Measurements from ENCODE around the gene RBM19. TPM values are rescaled to one million over a fixed set of nuclear protein-coding genes. Genes with fewer than 3 reads are reported as not detected.

RBM19 gene
- total RNA-seq, 2 donors from 2014 or later = 15.3 to 15.6 TPM

DNA sequence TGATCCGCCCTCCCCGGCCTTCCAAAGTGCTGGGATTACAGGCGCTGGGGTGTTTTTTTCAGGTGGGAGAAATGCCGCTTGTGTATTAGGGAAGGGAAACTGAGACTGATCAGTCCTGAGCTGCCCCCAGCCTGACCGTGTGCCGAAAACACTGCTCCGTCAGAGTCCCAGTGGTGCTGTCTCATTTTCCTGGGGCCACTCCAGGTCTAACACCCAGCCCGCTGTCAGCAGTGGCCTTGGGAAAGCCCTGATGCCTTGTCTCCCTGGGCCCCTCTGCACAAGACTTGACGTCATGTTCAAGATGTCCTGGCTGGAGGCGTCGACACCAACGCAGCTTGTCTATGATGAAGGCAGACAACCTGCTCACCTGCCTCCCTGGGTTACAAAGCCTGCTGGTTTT, 165.9 kb downstream of the RBM19 start:
- H3K9me3 ChIP-seq = no peaks in the 10 kb centered on the region
- H3K36me3 ChIP-seq = no peaks in the 10 kb centered on the region
- no peak for DNase-seq (ENCODE audit: low spot score)
- no peaks in the 10 kb centered on the region for H3K27me3 ChIP-seq
- TF ChIP-seq CTCF (IDR thresholded peaks at IDR 0.05) = no peak
- no peaks in the 10 kb centered on the region for H3K4me1 ChIP-seq
- no peak overlapping the region for H3K4me3 ChIP-seq
- no peak overlapping the region for H3K27ac ChIP-seq

GRCh38 chr12:113798552-113798951, 167.6 kb downstream of the RBM19 start:
- Histone ChIP-seq H3K4me3 (no peak overlapping the region), H3K27me3 (no peaks in the 10 kb centered on the region), H3K9me3 (no peaks in the 10 kb centered on the region), H3K4me1 (no peaks in the 10 kb centered on the region), H3K27ac (no peak overlapping the region), H3K36me3 (no peaks in the 10 kb centered on the region)
- TF ChIP-seq CTCF (IDR thresholded peaks at IDR 0.05) = no peak
- no peak for DNase-seq (ENCODE audit: low spot score)

GRCh38 chr12:113797535-113797868, 168.6 kb downstream of the RBM19 start:
- Histone ChIP-seq H3K4me1 (no peaks in the 10 kb centered on the region), H3K27ac (no peak overlapping the region), H3K4me3 (no peak overlapping the region), H3K27me3 (no peaks in the 10 kb centered on the region), H3K36me3 (no peaks in the 10 kb centered on the region), H3K9me3 (no peaks in the 10 kb centered on the region)
- no peak for TF ChIP-seq CTCF (IDR thresholded peaks at IDR 0.05)
- DNase-seq (ENCODE audit: low spot score) = no peak

DNA sequence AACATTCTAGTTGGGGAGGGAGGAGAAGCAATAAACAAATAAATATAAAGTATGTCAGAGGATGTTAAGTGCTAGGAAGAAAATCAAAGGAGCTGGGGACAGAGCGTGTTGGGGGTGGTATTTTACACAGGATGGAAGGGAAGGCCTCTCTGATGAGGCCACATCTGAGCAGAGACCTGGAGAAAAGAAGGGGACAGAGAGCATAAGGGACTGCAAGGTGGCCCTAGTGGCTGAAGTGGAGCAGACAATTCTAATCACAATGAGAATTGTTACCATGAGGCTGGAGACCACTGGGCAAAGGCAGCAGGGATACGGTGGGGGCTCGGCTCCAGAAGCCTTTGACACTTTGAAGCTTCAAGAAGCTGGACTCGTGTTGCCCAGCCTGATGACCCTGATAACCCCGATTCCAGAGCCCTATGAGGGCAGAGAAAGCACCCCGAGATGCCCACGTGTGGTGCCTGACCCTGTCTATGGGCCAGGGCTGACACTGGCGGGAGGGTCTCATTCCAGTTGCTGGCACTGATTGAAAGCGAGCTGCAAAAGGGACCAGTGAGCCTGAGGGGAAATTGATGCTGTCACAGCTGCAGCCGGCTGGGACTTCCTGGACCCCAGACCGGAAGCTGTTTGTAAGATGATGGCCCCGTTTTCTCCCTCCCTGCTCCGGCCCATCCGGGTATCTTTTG, 169.1 kb downstream of the RBM19 start:
- no peaks in the 10 kb centered on the region for H3K9me3 ChIP-seq
- H3K4me1 ChIP-seq = no peaks in the 10 kb centered on the region
- H3K27me3 ChIP-seq = no peaks in the 10 kb centered on the region
- H3K4me3 ChIP-seq = no peak overlapping the region
- no peak for TF ChIP-seq CTCF (IDR thresholded peaks at IDR 0.05)
- H3K27ac ChIP-seq = no peak overlapping the region
- H3K36me3 ChIP-seq = no peaks in the 10 kb centered on the region
- no peak for DNase-seq (ENCODE audit: low spot score)

DNA sequence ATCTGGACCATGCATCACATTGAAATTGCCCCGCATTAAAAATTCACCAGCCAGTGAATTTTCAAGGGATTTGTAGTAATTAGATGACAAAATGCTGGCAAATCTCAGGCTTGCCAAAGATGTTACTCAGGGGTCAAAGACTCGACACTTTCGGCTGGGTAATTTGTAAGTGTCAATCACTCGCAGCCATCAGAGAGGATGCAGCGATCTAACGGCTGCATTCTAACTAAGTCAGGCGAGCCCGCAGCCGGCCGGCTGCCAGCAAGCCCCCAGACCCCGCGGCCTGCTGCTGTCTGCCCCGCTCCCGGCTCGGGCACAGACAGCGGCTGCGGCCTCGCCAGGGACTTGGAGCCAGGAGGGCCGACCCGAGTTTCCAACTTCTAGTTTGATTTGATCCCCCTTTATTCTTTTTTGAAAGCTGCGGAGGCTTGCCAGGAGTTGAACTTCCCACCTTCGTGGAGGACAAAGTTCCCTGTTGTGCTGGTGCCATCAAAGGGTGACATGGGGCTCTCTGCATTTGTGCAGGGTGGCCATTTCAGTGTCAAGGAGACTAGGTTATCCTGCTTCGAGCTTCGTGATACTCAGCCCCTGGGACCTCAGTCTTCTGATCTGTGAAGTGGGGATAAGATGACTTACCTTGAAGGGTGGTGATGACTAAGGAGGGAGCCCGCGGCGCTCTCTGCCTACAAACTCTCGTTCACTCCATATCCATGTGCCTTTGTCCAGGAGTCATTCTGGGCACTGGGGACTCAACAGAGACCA, 169.9 kb downstream of the RBM19 start:
- H3K9me3 ChIP-seq = no peaks in the 10 kb centered on the region
- DNase-seq (ENCODE audit: low spot score) = no peak
- H3K4me3 ChIP-seq = no peak overlapping the region
- TF ChIP-seq CTCF (IDR thresholded peaks at IDR 0.05) = no peak
- no peak overlapping the region for H3K27ac ChIP-seq
- no peaks in the 10 kb centered on the region for H3K36me3 ChIP-seq
- H3K4me1 ChIP-seq = no peaks in the 10 kb centered on the region
- H3K27me3 ChIP-seq = no peaks in the 10 kb centered on the region

Data from right atrium auricular region (tissue), 2 donors.